PC-9 (cell line): Measurements from ENCODE around the gene DIAPH2. TPM values are rescaled to one million over a fixed set of nuclear protein-coding genes. Genes with fewer than 3 reads are reported as not detected.

Source experiments
- BruUV-seq: library from RNA; stranded (reverse); fragments of 400-500 nt; replicated peaks from 2 replicates; lab custom pipeline; 2021; lab: Mats Ljungman, UMichigan
- CTCF ChIA-PET: fragments of 300-600 bp; sonication (Branson Sonifier 250); formaldehyde crosslinking; loops from one replicate; lab custom pipeline; 2022; ENCODE audit warnings: antibody characterized with exemption; lab: Charles Lee
- POLR2A ChIA-PET: fragments of 300-600 bp; sonication (Branson Sonifier 250); formaldehyde crosslinking; loops from one replicate; lab custom pipeline; 2022; ENCODE audit warnings: antibody characterized with exemption; ENCODE audit not compliant: unreplicated experiment; lab: Charles Lee
- DNase-seq, 2 experiments: peaks; one replicate each; pipeline versions ENCODE4 v3.0.0 to v3.0.0-alpha.2; 2015 to 2022; ENCODE audit warnings: mixed read lengths in 1 of 2
- H2AFZ ChIP-seq: fragments of 200-600 bp; sonication (generic); 2 replicates; pipeline ENCODE4 v1.8.1; 2017; ENCODE audit warnings: antibody characterized with exemption
- H3F3A ChIP-seq: fragments of 200-600 bp; sonication (generic); 2 replicates; pipeline ENCODE4 v1.8.1; 2017; ENCODE audit warnings: antibody characterized with exemption, mild to moderate bottlenecking, low read depth; ENCODE audit not compliant: insufficient read depth
- H3K27ac ChIP-seq: fragments of 200-600 bp; sonication (generic); 2 replicates; pipeline ENCODE4 v1.6.1; 2016; ENCODE audit warnings: mixed run types
- H3K27me3 ChIP-seq: fragments of 200-600 bp; sonication (generic); 2 replicates; pipeline ENCODE4 v1.6.1; 2016; ENCODE audit warnings: low read depth, mixed run types; ENCODE audit not compliant: insufficient read depth
- H3K36me3 ChIP-seq: fragments of 200-600 bp; sonication (generic); 2 replicates; pipeline ENCODE4 v1.6.1; 2016; ENCODE audit warnings: low read depth, mixed run types
- H3K4me1 ChIP-seq: fragments of 200-600 bp; sonication (generic); replicated peaks from 2 replicates; pipeline ENCODE4 v1.6.1; 2016; ENCODE audit warnings: mixed run types; ENCODE audit not compliant: insufficient read depth
- H3K4me2 ChIP-seq: fragments of 200-600 bp; sonication (generic); 2 replicates; pipeline ENCODE4 v1.6.1; 2017; ENCODE audit warnings: mixed run types
- H3K4me3 ChIP-seq: fragments of 200-600 bp; sonication (generic); 2 replicates; pipeline ENCODE4 v1.6.1; 2016; ENCODE audit warnings: mixed run types
- H3K79me2 ChIP-seq: fragments of 200-600 bp; sonication (generic); 2 replicates; pipeline ENCODE4 v1.6.1; 2017; ENCODE audit warnings: low read depth, mixed run types
- H3K9me2 ChIP-seq: fragments of 200-600 bp; sonication (generic); 2 replicates; pipeline ENCODE4 v1.8.1; 2017; ENCODE audit warnings: mild to moderate bottlenecking; ENCODE audit not compliant: insufficient read depth
- H3K9me3 ChIP-seq: fragments of 200-600 bp; sonication (generic); 2 replicates; pipeline ENCODE4 v1.8.1; 2016; ENCODE audit warnings: low read depth; ENCODE audit not compliant: insufficient read depth
- H4K20me1 ChIP-seq: fragments of 200-600 bp; sonication (generic); 2 replicates; pipeline ENCODE4 v1.8.1; 2017; ENCODE audit not compliant: insufficient read depth
- EZH2 ChIP-seq: fragments of 200-600 bp; sonication (generic); IDR thresholded peaks from 2 replicates; pipeline ENCODE4 v1.8.0; 2017; ENCODE audit warnings: antibody characterized with exemption, low read depth
- intact Hi-C: fragments of 100-400 bp; cut with micrococcal nuclease; formaldehyde crosslinking; loops from one replicate; pipeline ENCODE4 v1.10.0; 2022; ENCODE audit not compliant: unreplicated experiment
- total RNA-seq: library from RNA; stranded (reverse); gene quantifications from 2 replicates; pipeline ENCODE4 v1.2.3, GENCODE V29; 2021
- TF ChIP-seq, protein P1 (sequence below): fragments of 200-600 bp; sonication (generic); conservative IDR thresholded peaks from 2 replicates; pipeline ENCODE4 v1.6.1; 2017; ENCODE audit warnings: mixed run types, antibody characterized with exemption, mild to moderate bottlenecking, moderate library complexity

The DIAPH2 gene
- total RNA-seq, 1 experiment from 2014 or later = 12.0 TPM

DNA sequence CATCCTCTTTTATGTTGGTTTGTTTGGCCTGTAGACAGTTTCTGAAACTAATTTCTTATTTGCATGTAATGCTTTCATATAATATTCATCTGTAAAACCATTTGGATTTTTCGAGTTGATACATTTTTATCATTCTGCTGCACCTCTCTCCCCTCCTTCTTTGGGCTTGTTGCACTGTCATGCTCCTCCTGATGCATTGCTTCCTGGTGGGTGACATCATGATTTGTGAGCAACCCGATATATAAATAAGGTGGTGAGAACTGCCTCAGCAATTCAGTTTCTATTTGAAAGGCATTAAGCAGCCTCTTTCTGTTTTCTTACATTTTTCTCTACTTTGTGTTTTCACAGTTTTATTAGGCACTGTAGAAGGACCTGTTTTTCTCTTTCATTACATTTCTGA lies 714.8 kb downstream of the DIAPH2 start:
- DNase-seq = peak in 1 of 2 experiments; percentile 59
- peak overlapping the region; percentile 4 for H3K4me2 ChIP-seq

DNA sequence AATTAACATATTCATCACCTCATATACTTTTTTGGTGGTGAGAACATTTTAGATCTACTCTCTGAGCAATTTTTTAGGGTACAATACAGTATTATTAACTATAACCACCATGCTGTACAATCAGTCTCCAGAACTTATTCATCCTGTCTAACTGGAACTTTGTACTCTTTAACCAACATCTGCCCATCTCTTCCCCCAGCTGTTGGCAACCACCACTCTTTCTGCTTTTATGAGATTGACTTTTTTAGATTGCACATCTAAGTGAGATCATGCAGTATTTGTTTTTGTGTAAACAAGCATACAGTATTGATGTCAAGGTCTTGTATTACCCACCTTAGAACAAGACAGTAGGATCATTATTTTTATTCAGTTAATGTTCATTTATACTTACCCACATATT lies 715.9 kb downstream of the DIAPH2 start:
- POLR2A ChIA-PET = interaction anchor here (0.6 kb wide), 1 partner anchor 26 kb away, joined by 4 read pairs; no protein-coding TSS in a partner anchor
- CTCF ChIA-PET = no interaction called here
- H4K20me1 ChIP-seq = no peaks in the 10 kb centered on the region
- no peaks in the 10 kb centered on the region for H3K27me3 ChIP-seq
- no peak for DNase-seq
- no peaks in the 10 kb centered on the region for H3K36me3 ChIP-seq
- no peak overlapping the region for H3K4me3 ChIP-seq
- H3F3A ChIP-seq = peaks cover 15% of the 10 kb centered on the region; the same call in 1 of the 2 replicates
- no TSS peak for BruUV-seq
- intact Hi-C loops = no loop called here
- H3K4me1 ChIP-seq = peaks cover 29% of the 10 kb centered on the region
- H3K79me2 ChIP-seq = no peaks in the 10 kb centered on the region
- H3K27ac ChIP-seq = peak overlapping the region; percentile 76
- no peak overlapping the region for H3K4me2 ChIP-seq
- no peaks in the 10 kb centered on the region for H3K9me2 ChIP-seq
- no peak for TF ChIP-seq EZH2
- TF ChIP-seq, protein P1, sequence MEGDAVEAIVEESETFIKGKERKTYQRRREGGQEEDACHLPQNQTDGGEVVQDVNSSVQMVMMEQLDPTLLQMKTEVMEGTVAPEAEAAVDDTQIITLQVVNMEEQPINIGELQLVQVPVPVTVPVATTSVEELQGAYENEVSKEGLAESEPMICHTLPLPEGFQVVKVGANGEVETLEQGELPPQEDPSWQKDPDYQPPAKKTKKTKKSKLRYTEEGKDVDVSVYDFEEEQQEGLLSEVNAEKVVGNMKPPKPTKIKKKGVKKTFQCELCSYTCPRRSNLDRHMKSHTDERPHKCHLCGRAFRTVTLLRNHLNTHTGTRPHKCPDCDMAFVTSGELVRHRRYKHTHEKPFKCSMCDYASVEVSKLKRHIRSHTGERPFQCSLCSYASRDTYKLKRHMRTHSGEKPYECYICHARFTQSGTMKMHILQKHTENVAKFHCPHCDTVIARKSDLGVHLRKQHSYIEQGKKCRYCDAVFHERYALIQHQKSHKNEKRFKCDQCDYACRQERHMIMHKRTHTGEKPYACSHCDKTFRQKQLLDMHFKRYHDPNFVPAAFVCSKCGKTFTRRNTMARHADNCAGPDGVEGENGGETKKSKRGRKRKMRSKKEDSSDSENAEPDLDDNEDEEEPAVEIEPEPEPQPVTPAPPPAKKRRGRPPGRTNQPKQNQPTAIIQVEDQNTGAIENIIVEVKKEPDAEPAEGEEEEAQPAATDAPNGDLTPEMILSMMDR = no peak
- H3K9me3 ChIP-seq = no peaks in the 10 kb centered on the region
- no peak overlapping the region for H2AFZ ChIP-seq

More for the DNA sequence above, 714.8 kb downstream of the DIAPH2 start:
- peaks cover 15% of the 10 kb centered on the region; the same call in 1 of the 2 replicates for H3F3A ChIP-seq
- TF ChIP-seq, protein P1 = no peak
- TF ChIP-seq EZH2 = no peak
- no peaks in the 10 kb centered on the region for H3K27me3 ChIP-seq
- H4K20me1 ChIP-seq = no peaks in the 10 kb centered on the region
- peak overlapping the region; percentile 62 for H3K27ac ChIP-seq
- H2AFZ ChIP-seq = no peak overlapping the region
- H3K9me2 ChIP-seq = no peaks in the 10 kb centered on the region
- intact Hi-C loops = no loop called here
- POLR2A ChIA-PET = no interaction called here
- H3K4me1 ChIP-seq = peaks cover 29% of the 10 kb centered on the region
- CTCF ChIA-PET = no interaction called here
- H3K36me3 ChIP-seq = no peaks in the 10 kb centered on the region
- no peak overlapping the region for H3K4me3 ChIP-seq
- no TSS peak for BruUV-seq
- no peaks in the 10 kb centered on the region for H3K79me2 ChIP-seq
- H3K9me3 ChIP-seq = no peaks in the 10 kb centered on the region

DNA sequence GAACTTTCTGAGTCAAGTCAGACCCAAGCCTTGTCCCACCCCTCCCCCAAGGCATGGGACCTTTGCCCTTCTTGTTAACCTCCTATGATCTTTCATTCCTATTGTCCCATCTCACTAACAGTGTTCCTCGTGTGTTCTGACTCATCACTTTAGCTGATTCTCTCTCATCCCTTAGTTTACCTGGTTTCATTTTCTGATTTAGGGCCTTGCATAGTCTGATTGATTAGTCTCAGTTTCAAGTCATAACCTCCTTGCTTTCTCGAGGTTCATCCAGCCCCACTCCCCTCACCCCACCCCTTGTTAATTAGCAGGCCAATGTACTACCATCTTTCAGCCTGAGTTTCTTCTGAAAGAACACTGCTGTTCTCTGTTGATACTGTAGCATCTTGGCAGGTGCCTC lies 716.5 kb downstream of the DIAPH2 start:
- intact Hi-C loops = no loop called here
- no peaks in the 10 kb centered on the region for H3K36me3 ChIP-seq
- H3K9me3 ChIP-seq = no peaks in the 10 kb centered on the region
- H3K9me2 ChIP-seq = no peaks in the 10 kb centered on the region
- peak overlapping the region; percentile 76 for H3K27ac ChIP-seq
- peaks cover 15% of the 10 kb centered on the region; the same call in 1 of the 2 replicates for H3F3A ChIP-seq
- H4K20me1 ChIP-seq = no peaks in the 10 kb centered on the region
- H3K4me1 ChIP-seq = peaks cover 29% of the 10 kb centered on the region
- BruUV-seq = no TSS peak
- CTCF ChIA-PET = no interaction called here
- TF ChIP-seq EZH2 = no peak
- TF ChIP-seq, protein P1 = no peak
- H2AFZ ChIP-seq = no peak overlapping the region
- H3K79me2 ChIP-seq = no peaks in the 10 kb centered on the region
- POLR2A ChIA-PET = no interaction called here
- H3K4me3 ChIP-seq = no peak overlapping the region
- DNase-seq = no peak
- peak overlapping the region; percentile 39; the same call in 1 of the 2 replicates for H3K4me2 ChIP-seq
- no peaks in the 10 kb centered on the region for H3K27me3 ChIP-seq
